ENCODE measurements around the gene CCDC167. TPM values are rescaled to one million over a fixed set of nuclear protein-coding genes. Genes with fewer than 3 reads are reported as not detected.

The CCDC167 gene
- total and polyA plus RNA-seq, 10 donors: 11.6 to 64.8 (median 26.3) TPM

- no peak for TF ChIP-seq POLR2AphosphoS5 (IDR thresholded peaks at IDR 0.05)
- Histone ChIP-seq H3K4me3 (no peak overlapping the region), H3K4me1 (peaks cover 0 to 3% (median 0%) of the 10 kb centered on the region in 6 donors), H3K27me3 (replicated peaks in 1 of 7) (no peaks in the 10 kb centered on the region), H3K27ac (no peak overlapping the region), H3K36me3 (peaks cover 0 to 100% (median 90%) of the 10 kb centered on the region in 6 donors), H3K9me3 (no peaks in the 10 kb centered on the region)
- DNase-seq: no peak
- intact Hi-C loops (cut with DNase I; ENCODE audit: low total_unique reads): no loop called here
- 45 to 76% (median 67%) methylated on average over 6 of the region's 6 CpGs for WGBS, 5 donors
Measured at GRCh38 chr6:37456816-37457560, 42.7 kb downstream of the CCDC167 start.

GRCh38 chr6:37456126-37456525 lies 43.6 kb downstream of the CCDC167 start:
- Histone ChIP-seq H3K4me1 (peaks cover 0 to 3% (median 0%) of the 10 kb centered on the region in 6 donors), H3K4me3 (no peak overlapping the region), H3K27ac (no peak overlapping the region), H3K9me3 (no peaks in the 10 kb centered on the region), H3K27me3 (replicated peaks in 1 of 7) (no peaks in the 10 kb centered on the region), H3K36me3 (peaks cover 2 to 100% (median 90%) of the 10 kb centered on the region in 6 donors)
- intact Hi-C loops (cut with DNase I; ENCODE audit: low total_unique reads): no loop called here
- no peak for DNase-seq
- WGBS, 5 donors: 88 to 98% (median 92%) methylated on average over 6 of the region's 6 CpGs
- TF ChIP-seq POLR2AphosphoS5 (IDR thresholded peaks at IDR 0.05): no peak
- no peak for TF ChIP-seq POLR2A (IDR thresholded peaks at IDR 0.05)
- no peak for TF ChIP-seq CTCF (IDR thresholded peaks at IDR 0.05 in 8 of 11, conservative IDR thresholded peaks at IDR 0.05 in 3 of 11)

GRCh38 chr6:37454420-37455140 lies 45.1 kb downstream of the CCDC167 start:
- peaks cover 2 to 100% (median 89%) of the 10 kb centered on the region in 6 donors for H3K36me3 ChIP-seq
- intact Hi-C loops (cut with DNase I; ENCODE audit: low total_unique reads): no loop called here
- no peak overlapping the region for H3K4me3 ChIP-seq
- no peak for TF ChIP-seq POLR2AphosphoS5 (IDR thresholded peaks at IDR 0.05)
- TF ChIP-seq CTCF (IDR thresholded peaks at IDR 0.05 in 8 of 11, conservative IDR thresholded peaks at IDR 0.05 in 3 of 11): no peak
- no peak for TF ChIP-seq POLR2A (IDR thresholded peaks at IDR 0.05)
- no peak overlapping the region for H3K27ac ChIP-seq
- no peaks in the 10 kb centered on the region for H3K27me3 ChIP-seq (replicated peaks in 1 of 7)
- 87 to 95% (median 94%) methylated on average over 8 of the region's 8 CpGs for WGBS, 5 donors
- peaks cover 0 to 3% (median 0%) of the 10 kb centered on the region in 6 donors for H3K4me1 ChIP-seq
- no peaks in the 10 kb centered on the region for H3K9me3 ChIP-seq
- DNase-seq: no peak

GRCh38 chr6:37452522-37452921 lies 47.2 kb downstream of the CCDC167 start:
- intact Hi-C loops (cut with DNase I; ENCODE audit: low total_unique reads): no loop called here

More at GRCh38 chr6:37452522-37452921, 47.2 kb downstream of the CCDC167 start:
- WGBS, 5 donors: 95 to 99% (median 96%) methylated on average over 3 of the region's 3 CpGs
- TF ChIP-seq POLR2AphosphoS5 (IDR thresholded peaks at IDR 0.05) (no peak), CTCF (IDR thresholded peaks at IDR 0.05 in 8 of 11, conservative IDR thresholded peaks at IDR 0.05 in 3 of 11) (no peak), POLR2A (IDR thresholded peaks at IDR 0.05) (no peak)
- Histone ChIP-seq H3K27ac (no peak overlapping the region), H3K4me1 (peaks cover 0 to 3% (median 0%) of the 10 kb centered on the region in 6 donors), H3K27me3 (replicated peaks in 1 of 7) (no peaks in the 10 kb centered on the region), H3K4me3 (no peak overlapping the region), H3K9me3 (no peaks in the 10 kb centered on the region), H3K36me3 (peaks cover 2 to 100% (median 88%) of the 10 kb centered on the region in 6 donors)
- no peak for DNase-seq
